Kidney epithelial cell (primary cell): ENCODE measurements around the gene ITGB6. TPM values are rescaled to one million over a fixed set of nuclear protein-coding genes. Genes with fewer than 3 reads are reported as not detected.

Experiments used
- DNase-seq: peaks from one replicate; pipeline ENCODE4 v3.0.0-alpha.2; 2010; ENCODE audit warnings: low read depth
- H3K27me3 ChIP-seq: 2 replicates; pipeline ENCODE4 v1.6.0; 2011; ENCODE audit warnings: low read length; ENCODE audit not compliant: control insufficient read depth, insufficient read depth
- H3K36me3 ChIP-seq: 2 replicates; pipeline ENCODE4 v1.5.1; 2011; ENCODE audit warnings: low read length; ENCODE audit not compliant: control insufficient read depth, insufficient read depth
- H3K4me3 ChIP-seq: 2 replicates; pipeline ENCODE4 v1.5.1; 2011; ENCODE audit warnings: low read depth, mild to moderate bottlenecking, control low read depth, low read length
- total RNA-seq: library from RNA; depleted of rRNA; stranded (reverse); fragments of >200 nt; gene quantifications from 2 replicates; pipeline ENCODE4 v1.2.3, GENCODE V29; 2015
- TF ChIP-seq, protein P1 (sequence below): IDR thresholded peaks from 2 replicates; pipeline ENCODE4 v1.5.1; 2011; ENCODE audit warnings: mild to moderate bottlenecking, moderate library complexity, low read length, control low read depth, inconsistent platforms; ENCODE audit not compliant: insufficient read depth, poor library complexity, severe bottlenecking

The ITGB6 gene
- total RNA-seq, 1 donor from 2014 or later = 68.5 TPM

- no peak for DNase-seq
- H3K36me3 ChIP-seq = no peaks in the 10 kb centered on the region
- peak overlapping the region; percentile 46 for H3K4me3 ChIP-seq
- H3K27me3 ChIP-seq = no peaks in the 10 kb centered on the region
- TF ChIP-seq, protein P1, sequence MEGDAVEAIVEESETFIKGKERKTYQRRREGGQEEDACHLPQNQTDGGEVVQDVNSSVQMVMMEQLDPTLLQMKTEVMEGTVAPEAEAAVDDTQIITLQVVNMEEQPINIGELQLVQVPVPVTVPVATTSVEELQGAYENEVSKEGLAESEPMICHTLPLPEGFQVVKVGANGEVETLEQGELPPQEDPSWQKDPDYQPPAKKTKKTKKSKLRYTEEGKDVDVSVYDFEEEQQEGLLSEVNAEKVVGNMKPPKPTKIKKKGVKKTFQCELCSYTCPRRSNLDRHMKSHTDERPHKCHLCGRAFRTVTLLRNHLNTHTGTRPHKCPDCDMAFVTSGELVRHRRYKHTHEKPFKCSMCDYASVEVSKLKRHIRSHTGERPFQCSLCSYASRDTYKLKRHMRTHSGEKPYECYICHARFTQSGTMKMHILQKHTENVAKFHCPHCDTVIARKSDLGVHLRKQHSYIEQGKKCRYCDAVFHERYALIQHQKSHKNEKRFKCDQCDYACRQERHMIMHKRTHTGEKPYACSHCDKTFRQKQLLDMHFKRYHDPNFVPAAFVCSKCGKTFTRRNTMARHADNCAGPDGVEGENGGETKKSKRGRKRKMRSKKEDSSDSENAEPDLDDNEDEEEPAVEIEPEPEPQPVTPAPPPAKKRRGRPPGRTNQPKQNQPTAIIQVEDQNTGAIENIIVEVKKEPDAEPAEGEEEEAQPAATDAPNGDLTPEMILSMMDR = no peak
These were observed 138.2 kb downstream of the ITGB6 start for GRCh38 chr2:160061944-160062291.

- no peaks in the 10 kb centered on the region for H3K27me3 ChIP-seq
- H3K4me3 ChIP-seq = peak overlapping the region; percentile 46
- H3K36me3 ChIP-seq = no peaks in the 10 kb centered on the region
- TF ChIP-seq, protein P1 = no peak
- no peak for DNase-seq
These were observed 138.5 kb downstream of the ITGB6 start for GRCh38 chr2:160061533-160061932.

DNA sequence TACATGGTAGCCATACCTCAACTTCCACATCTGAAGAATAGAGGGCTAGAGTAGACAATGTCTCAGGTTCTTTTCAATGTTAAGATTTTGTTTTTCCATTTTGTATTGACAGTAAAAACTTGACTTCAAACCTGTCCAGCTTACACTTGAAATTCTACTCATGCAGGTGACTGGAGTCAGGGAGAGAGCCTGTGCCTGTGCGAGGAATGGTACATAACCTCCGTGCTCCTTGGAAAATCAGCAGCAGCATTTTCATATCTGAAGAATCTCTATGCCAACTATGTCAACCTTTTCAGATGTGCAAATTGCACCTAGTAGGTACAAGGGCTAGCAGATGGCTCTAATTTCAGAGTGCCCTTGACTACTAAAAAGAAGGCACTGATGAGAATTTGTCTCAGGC lies 139.8 kb downstream of the ITGB6 start:
- TF ChIP-seq, protein P1 = no peak
- H3K36me3 ChIP-seq = no peaks in the 10 kb centered on the region
- H3K4me3 ChIP-seq = no peak overlapping the region
- no peaks in the 10 kb centered on the region for H3K27me3 ChIP-seq
- DNase-seq = no peak

DNA sequence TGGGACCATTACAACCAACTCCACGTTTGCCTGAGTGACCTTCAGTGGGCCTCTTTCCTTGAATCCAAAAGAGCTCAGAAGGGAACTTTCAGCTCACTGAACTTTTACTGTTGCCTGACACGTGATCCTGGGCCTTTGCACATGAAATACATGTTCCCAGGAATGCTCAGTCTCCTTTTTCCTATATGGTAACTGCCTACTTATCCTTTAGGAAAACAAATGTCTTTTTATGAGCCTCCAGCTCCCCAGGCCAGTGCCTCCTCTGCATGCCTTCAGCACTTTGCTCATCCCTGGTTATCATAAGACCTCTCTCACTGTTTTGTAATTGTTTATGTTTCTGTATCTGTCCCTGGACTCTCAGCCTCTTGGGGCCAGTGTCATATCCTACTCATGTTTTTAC lies 142.7 kb downstream of the ITGB6 start:
- no peaks in the 10 kb centered on the region for H3K36me3 ChIP-seq
- no peak for DNase-seq
- H3K27me3 ChIP-seq = no peaks in the 10 kb centered on the region
- H3K4me3 ChIP-seq = no peak overlapping the region
- TF ChIP-seq, protein P1 = no peak

GRCh38 chr2:160055726-160056108 lies 144.4 kb downstream of the ITGB6 start:
- Histone ChIP-seq H3K36me3 (no peaks in the 10 kb centered on the region), H3K27me3 (no peaks in the 10 kb centered on the region), H3K4me3 (no peak overlapping the region)
- no peak for DNase-seq
- TF ChIP-seq, protein P1 = no peak

GRCh38 chr2:160054984-160055725 lies 144.9 kb downstream of the ITGB6 start:
- Histone ChIP-seq H3K36me3 (no peaks in the 10 kb centered on the region), H3K27me3 (no peaks in the 10 kb centered on the region), H3K4me3 (no peak overlapping the region)
- TF ChIP-seq, protein P1 = no peak
- no peak for DNase-seq
